ENCODE results near the gene KANSL1.
"Not testable (repeated sequence)": the region's sequence is repeated elsewhere in the genome, so short reads cannot be mapped to it uniquely, and the experiment has no call there.

KANSL1 gene

GRCh38 chr17:46191322-46192188 is 1.7 kb downstream of the KANSL1 start:
- DNase-seq, result peak; percentile 77
- no peaks in the 10 kb centered on the region for H3K27me3 ChIP-seq (ENCODE audit: control insufficient read depth in 1 of 2, insufficient read depth in 1 of 2, low read length in 2 of 2)
- H3K23ac ChIP-seq (ENCODE audit: low read length in 2 of 2), result peak overlapping the region in 1 of 2 experiments; percentile 60
- peak overlapping the region; percentile 93 for H3K27ac ChIP-seq (ENCODE audit: low read length, poor library complexity, severe bottlenecking)
- H3K9ac ChIP-seq (ENCODE audit: low read length), result peak overlapping the region; percentile 98
- peak overlapping the region; percentile 18 to 56 for H3K4ac ChIP-seq (ENCODE audit: low read depth in 1 of 2, low read length in 2 of 2)
- H3K79me1 ChIP-seq (replicated peaks; ENCODE audit: low read length, poor library complexity, severe bottlenecking), result peaks cover 5% of the 10 kb centered on the region
- H3K4me3 ChIP-seq (ENCODE audit: insufficient read depth in 1 of 2, low read depth in 1 of 2, low read length in 2 of 2), result peak overlapping the region; percentile 72 to 93
- H3K4me1 ChIP-seq (ENCODE audit: control insufficient read depth, insufficient read depth, low read depth, low read length), result peaks cover 13% of the 10 kb centered on the region
- H3K9me3 ChIP-seq (ENCODE audit: control insufficient read depth, low read length), result no peaks in the 10 kb centered on the region
- no peak overlapping the region for H2BK12ac ChIP-seq (ENCODE audit: low read length in 2 of 2)
- H2BK15ac ChIP-seq (ENCODE audit: low read depth, poor library complexity, severe bottlenecking), result no peak overlapping the region
- peak overlapping the region; percentile 34 for H2AK5ac ChIP-seq (ENCODE audit: low read length, severe bottlenecking)
- H2AFZ ChIP-seq (ENCODE audit: low read depth, low read length), result no peak overlapping the region
- no peak overlapping the region for H3K14ac ChIP-seq (ENCODE audit: low read length in 2 of 2)
- H2BK120ac ChIP-seq (ENCODE audit: low read depth, low read length), result peak overlapping the region; percentile 19
- H3K4me2 ChIP-seq (ENCODE audit: low read length, poor library complexity, severe bottlenecking), result peak overlapping the region; percentile 80
- H2BK5ac ChIP-seq (ENCODE audit: low read depth, low read length, poor library complexity, severe bottlenecking), result no peak overlapping the region
- 1% methylated on average over 15 of the region's 20 CpGs for WGBS
- peak overlapping the region in 1 of 2 experiments; percentile 18 for H3K18ac ChIP-seq (ENCODE audit: low read depth in 1 of 2, low read length in 2 of 2)
- no peak overlapping the region for H4K8ac ChIP-seq (ENCODE audit: low read length)
- peaks cover 0 to 7% of the 10 kb centered on the region in 2 experiments for H3K36me3 ChIP-seq (ENCODE audit: control insufficient read depth in 1 of 2, insufficient read depth in 2 of 2, low read depth in 1 of 2, low read length in 2 of 2)
- H4K91ac ChIP-seq (ENCODE audit: low read length), result no peak overlapping the region

- no peak overlapping the region for H2BK15ac ChIP-seq (ENCODE audit: low read depth, poor library complexity, severe bottlenecking)
Observed at GRCh38 chr17:46190763-46191162, 2.5 kb downstream of the KANSL1 start.

GRCh38 chr17:46186827-46187235 is 6.4 kb downstream of the KANSL1 start:
- 82% methylated on average over 3 of the region's 3 CpGs for WGBS
- H3K4me2 ChIP-seq (ENCODE audit: low read length, poor library complexity, severe bottlenecking); H4K8ac ChIP-seq (ENCODE audit: low read length); H2BK120ac ChIP-seq (ENCODE audit: low read depth, low read length); H2BK5ac ChIP-seq (ENCODE audit: low read depth, low read length, poor library complexity, severe bottlenecking); H3K18ac ChIP-seq (ENCODE audit: low read depth in 1 of 2, low read length in 2 of 2); H2BK15ac ChIP-seq (ENCODE audit: low read depth, poor library complexity, severe bottlenecking); H3K4me3 ChIP-seq (ENCODE audit: insufficient read depth in 1 of 2, low read depth in 1 of 2, low read length in 2 of 2); H3K9me3 ChIP-seq (ENCODE audit: control insufficient read depth, low read length); H3K14ac ChIP-seq (ENCODE audit: low read length in 2 of 2); H3K23ac ChIP-seq (ENCODE audit: low read length in 2 of 2); H3K36me3 ChIP-seq (ENCODE audit: control insufficient read depth in 1 of 2, insufficient read depth in 2 of 2, low read depth in 1 of 2, low read length in 2 of 2); H3K79me1 ChIP-seq (replicated peaks; ENCODE audit: low read length, poor library complexity, severe bottlenecking); H2BK12ac ChIP-seq (ENCODE audit: low read length in 2 of 2); H3K27me3 ChIP-seq (ENCODE audit: control insufficient read depth in 1 of 2, insufficient read depth in 1 of 2, low read length in 2 of 2); H3K4ac ChIP-seq (ENCODE audit: low read depth in 1 of 2, low read length in 2 of 2); H2AFZ ChIP-seq (ENCODE audit: low read depth, low read length); H3K27ac ChIP-seq (ENCODE audit: low read length, poor library complexity, severe bottlenecking); H4K91ac ChIP-seq (ENCODE audit: low read length); H2AK5ac ChIP-seq (ENCODE audit: low read length, severe bottlenecking): not testable (repeated sequence)
- peak overlapping the region; percentile 3 for H3K9ac ChIP-seq (ENCODE audit: low read length)
- H3K4me1 ChIP-seq (ENCODE audit: control insufficient read depth, insufficient read depth, low read depth, low read length), result peaks cover 13% of the 10 kb centered on the region
- DNase-seq, result peak; percentile 53

More at GRCh38 chr17:46190763-46191162, 2.5 kb downstream of the KANSL1 start:
- Histone ChIP-seq H3K27ac (ENCODE audit: low read length, poor library complexity, severe bottlenecking) (no peak overlapping the region), H3K36me3 (ENCODE audit: control insufficient read depth in 1 of 2, insufficient read depth in 2 of 2, low read depth in 1 of 2, low read length in 2 of 2) (peaks cover 0 to 7% of the 10 kb centered on the region in 2 experiments), H3K9ac (ENCODE audit: low read length) (peak overlapping the region; percentile 98), H3K18ac (ENCODE audit: low read depth in 1 of 2, low read length in 2 of 2) (no peak overlapping the region), H2BK12ac (ENCODE audit: low read length in 2 of 2) (no peak overlapping the region), H4K91ac (ENCODE audit: low read length) (no peak overlapping the region), H3K4me2 (ENCODE audit: low read length, poor library complexity, severe bottlenecking) (no peak overlapping the region), H3K4ac (ENCODE audit: low read depth in 1 of 2, low read length in 2 of 2) (no peak overlapping the region), H3K23ac (ENCODE audit: low read length in 2 of 2) (no peak overlapping the region), H2BK5ac (ENCODE audit: low read depth, low read length, poor library complexity, severe bottlenecking) (no peak overlapping the region), H4K8ac (ENCODE audit: low read length) (no peak overlapping the region), H3K27me3 (ENCODE audit: control insufficient read depth in 1 of 2, insufficient read depth in 1 of 2, low read length in 2 of 2) (no peaks in the 10 kb centered on the region), H2AK5ac (ENCODE audit: low read length, severe bottlenecking) (no peak overlapping the region), H3K9me3 (ENCODE audit: control insufficient read depth, low read length) (no peaks in the 10 kb centered on the region), H2AFZ (ENCODE audit: low read depth, low read length) (no peak overlapping the region), H2BK120ac (ENCODE audit: low read depth, low read length) (no peak overlapping the region), H3K79me1 (replicated peaks; ENCODE audit: low read length, poor library complexity, severe bottlenecking) (peaks cover 5% of the 10 kb centered on the region), H3K14ac (ENCODE audit: low read length in 2 of 2) (no peak overlapping the region), H3K4me3 (ENCODE audit: insufficient read depth in 1 of 2, low read depth in 1 of 2, low read length in 2 of 2) (peak overlapping the region in 1 of 2 experiments; percentile 93), H3K4me1 (ENCODE audit: control insufficient read depth, insufficient read depth, low read depth, low read length) (peaks cover 11% of the 10 kb centered on the region)
- no peak for DNase-seq
- 87% methylated on average over 2 of the region's 4 CpGs for WGBS

GRCh38 chr17:46184696-46185095 is 8.5 kb downstream of the KANSL1 start:
- Histone ChIP-seq H3K9ac (ENCODE audit: low read length) (no peak overlapping the region), H3K4me3 (ENCODE audit: insufficient read depth in 1 of 2, low read depth in 1 of 2, low read length in 2 of 2) (no peak overlapping the region), H3K4ac (ENCODE audit: low read depth in 1 of 2, low read length in 2 of 2) (no peak overlapping the region), H3K23ac (ENCODE audit: low read length in 2 of 2) (peak overlapping the region in 1 of 2 experiments; percentile 20), H2AFZ (ENCODE audit: low read depth, low read length) (no peak overlapping the region), H2BK12ac (ENCODE audit: low read length in 2 of 2) (no peak overlapping the region), H3K4me2 (ENCODE audit: low read length, poor library complexity, severe bottlenecking) (no peak overlapping the region), H2BK5ac (ENCODE audit: low read depth, low read length, poor library complexity, severe bottlenecking) (no peak overlapping the region), H3K36me3 (ENCODE audit: control insufficient read depth in 1 of 2, insufficient read depth in 2 of 2, low read depth in 1 of 2, low read length in 2 of 2) (peaks cover under 1 to 5% of the 10 kb centered on the region in 2 experiments), H2AK5ac (ENCODE audit: low read length, severe bottlenecking) (no peak overlapping the region), H3K18ac (ENCODE audit: low read depth in 1 of 2, low read length in 2 of 2) (no peak overlapping the region), H2BK120ac (ENCODE audit: low read depth, low read length) (no peak overlapping the region), H4K8ac (ENCODE audit: low read length) (no peak overlapping the region), H3K9me3 (ENCODE audit: control insufficient read depth, low read length) (no peaks in the 10 kb centered on the region), H3K4me1 (ENCODE audit: control insufficient read depth, insufficient read depth, low read depth, low read length) (peaks cover 16% of the 10 kb centered on the region), H3K79me1 (replicated peaks; ENCODE audit: low read length, poor library complexity, severe bottlenecking) (no peaks in the 10 kb centered on the region), H2BK15ac (ENCODE audit: low read depth, poor library complexity, severe bottlenecking) (no peak overlapping the region), H3K27ac (ENCODE audit: low read length, poor library complexity, severe bottlenecking) (no peak overlapping the region), H3K14ac (ENCODE audit: low read length in 2 of 2) (no peak overlapping the region), H3K27me3 (ENCODE audit: control insufficient read depth in 1 of 2, insufficient read depth in 1 of 2, low read length in 2 of 2) (no peaks in the 10 kb centered on the region), H4K91ac (ENCODE audit: low read length) (no peak overlapping the region)
- no peak for DNase-seq
- 98% methylated on average over 7 of the region's 7 CpGs for WGBS

All from mesenchymal stem cell (in vitro differentiated cells and primary cell).